Smooth muscle cell (in vitro differentiated cells): Measurements from ENCODE around the gene PLEKHD1. TPM values are rescaled to one million over a fixed set of nuclear protein-coding genes. Genes with fewer than 3 reads are reported as not detected.

ENCODE experiments used
- DNase-seq: peaks from one replicate; lab custom pipeline; 2025; ENCODE audit not compliant: unreplicated experiment; lab: John Stamatoyannopoulos, UW
- H2AFZ ChIP-seq: fragments of 200-600 bp; sonication (generic); 2 replicates; pipeline ENCODE4 v1.6.0; 2016; ENCODE audit warnings: antibody characterized with exemption, low read depth, mild to moderate bottlenecking
- H3F3A ChIP-seq: fragments of 200-600 bp; sonication (generic); 2 replicates; pipeline ENCODE4 v1.6.0; 2017; ENCODE audit warnings: antibody characterized with exemption, low read depth
- H3K27ac ChIP-seq: fragments of 200-600 bp; sonication (generic); 2 replicates; pipeline ENCODE4 v1.5.1; 2016; ENCODE audit warnings: low read depth, mild to moderate bottlenecking
- H3K27me3 ChIP-seq: fragments of 200-600 bp; sonication (generic); 2 replicates; pipeline ENCODE4 v1.6.1; 2016; ENCODE audit warnings: low read depth, mild to moderate bottlenecking
- H3K36me3 ChIP-seq: fragments of 200-600 bp; sonication (generic); 2 replicates; pipeline ENCODE4 v1.5.1; 2016; ENCODE audit warnings: low read depth
- H3K4me1 ChIP-seq: fragments of 200-600 bp; sonication (generic); 2 replicates; pipeline ENCODE4 v1.5.1; 2016; ENCODE audit warnings: low read depth
- H3K4me2 ChIP-seq: fragments of 200-600 bp; sonication (generic); 2 replicates; pipeline ENCODE4 v1.6.0; 2016; ENCODE audit warnings: mild to moderate bottlenecking
- H3K4me3 ChIP-seq: fragments of 200-600 bp; sonication (generic); 2 replicates; pipeline ENCODE4 v1.5.1; 2016; ENCODE audit warnings: mild to moderate bottlenecking
- H3K79me2 ChIP-seq: fragments of 200-600 bp; sonication (generic); 2 replicates; pipeline ENCODE4 v1.6.0; 2016; ENCODE audit warnings: low read depth, mild to moderate bottlenecking
- H3K9ac ChIP-seq: fragments of 200-600 bp; sonication (generic); 2 replicates; pipeline ENCODE4 v1.6.0; 2016; ENCODE audit warnings: low read depth
- H3K9me3 ChIP-seq: fragments of 200-600 bp; sonication (generic); replicated peaks from 2 replicates; pipeline ENCODE4 v1.5.1; 2016; ENCODE audit warnings: low read depth
- H4K20me1 ChIP-seq: fragments of 200-600 bp; sonication (generic); 2 replicates; pipeline ENCODE4 v1.6.0; 2016; ENCODE audit warnings: low read depth
- WGBS: methylation state at CpG from one replicate; pipeline ENCODE4 v1.1.7; 2016; ENCODE audit warnings: low lambda C conversion rate; 5-methylcytosine and 5-hydroxymethylcytosine counted together
- polyA plus RNA-seq: library from polyadenylated mRNA; unstranded; fragments of >200 nt; fragmentation: Nextera tagmentation; extraction: Ambion mirVana; gene quantifications from 2 replicates; pipeline ENCODE4 v1.2.1, GENCODE V29; 2016
- total RNA-seq: library from RNA; depleted of rRNA; stranded (reverse); fragments of >200 nt; gene quantifications from 2 replicates; pipeline ENCODE4 v1.2.3, GENCODE V29; 2014
- TF ChIP-seq, protein P1 (sequence below): fragments of 200-600 bp; sonication (generic); IDR thresholded peaks from 2 replicates; pipeline ENCODE4 v1.5.1; 2017; ENCODE audit warnings: borderline replicate concordance, mild to moderate bottlenecking, antibody characterized with exemption; ENCODE audit not compliant: insufficient read depth, poor library complexity, severe bottlenecking

Gene PLEKHD1
- total and polyA plus RNA-seq, 2 experiments from 2014 or later, result 0.03 TPM; not detected in 1

- no peak overlapping the region for H3K27ac ChIP-seq
- 72% methylated on average over 8 of the region's 8 CpGs for WGBS
- H4K20me1 ChIP-seq, result no peaks in the 10 kb centered on the region
- H2AFZ ChIP-seq, result no peak overlapping the region
- no peaks in the 10 kb centered on the region for H3K36me3 ChIP-seq
- DNase-seq, result no peak
- H3K27me3 ChIP-seq, result no peaks in the 10 kb centered on the region
- H3K79me2 ChIP-seq, result no peaks in the 10 kb centered on the region
- TF ChIP-seq, protein P1, sequence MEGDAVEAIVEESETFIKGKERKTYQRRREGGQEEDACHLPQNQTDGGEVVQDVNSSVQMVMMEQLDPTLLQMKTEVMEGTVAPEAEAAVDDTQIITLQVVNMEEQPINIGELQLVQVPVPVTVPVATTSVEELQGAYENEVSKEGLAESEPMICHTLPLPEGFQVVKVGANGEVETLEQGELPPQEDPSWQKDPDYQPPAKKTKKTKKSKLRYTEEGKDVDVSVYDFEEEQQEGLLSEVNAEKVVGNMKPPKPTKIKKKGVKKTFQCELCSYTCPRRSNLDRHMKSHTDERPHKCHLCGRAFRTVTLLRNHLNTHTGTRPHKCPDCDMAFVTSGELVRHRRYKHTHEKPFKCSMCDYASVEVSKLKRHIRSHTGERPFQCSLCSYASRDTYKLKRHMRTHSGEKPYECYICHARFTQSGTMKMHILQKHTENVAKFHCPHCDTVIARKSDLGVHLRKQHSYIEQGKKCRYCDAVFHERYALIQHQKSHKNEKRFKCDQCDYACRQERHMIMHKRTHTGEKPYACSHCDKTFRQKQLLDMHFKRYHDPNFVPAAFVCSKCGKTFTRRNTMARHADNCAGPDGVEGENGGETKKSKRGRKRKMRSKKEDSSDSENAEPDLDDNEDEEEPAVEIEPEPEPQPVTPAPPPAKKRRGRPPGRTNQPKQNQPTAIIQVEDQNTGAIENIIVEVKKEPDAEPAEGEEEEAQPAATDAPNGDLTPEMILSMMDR, result no peak
- no peaks in the 10 kb centered on the region for H3K9me3 ChIP-seq
- H3K4me3 ChIP-seq, result no peak overlapping the region
- H3K9ac ChIP-seq, result no peak overlapping the region
- no peaks in the 10 kb centered on the region for H3F3A ChIP-seq
- H3K4me1 ChIP-seq, result no peaks in the 10 kb centered on the region
- H3K4me2 ChIP-seq, result no peak overlapping the region
These were observed 21.1 kb downstream of the PLEKHD1 start for GRCh38 chr14:69505338-69506240.

- TF ChIP-seq, protein P1, result no peak
- no peaks in the 10 kb centered on the region for H3K36me3 ChIP-seq
- H3K4me2 ChIP-seq, result no peak overlapping the region
- no peak overlapping the region for H3K4me3 ChIP-seq
- H3F3A ChIP-seq, result no peaks in the 10 kb centered on the region
- H2AFZ ChIP-seq, result no peak overlapping the region
- H3K9ac ChIP-seq, result no peak overlapping the region
- H4K20me1 ChIP-seq, result no peaks in the 10 kb centered on the region
- no peaks in the 10 kb centered on the region for H3K27me3 ChIP-seq
- no peaks in the 10 kb centered on the region for H3K79me2 ChIP-seq
- DNase-seq, result no peak
- WGBS, result 74% methylated on average over 1 of the region's 1 CpG
- no peak overlapping the region for H3K27ac ChIP-seq
- no peaks in the 10 kb centered on the region for H3K4me1 ChIP-seq
- no peaks in the 10 kb centered on the region for H3K9me3 ChIP-seq
These were observed 21.7 kb downstream of the PLEKHD1 start for GRCh38 chr14:69506241-69506595.

DNA sequence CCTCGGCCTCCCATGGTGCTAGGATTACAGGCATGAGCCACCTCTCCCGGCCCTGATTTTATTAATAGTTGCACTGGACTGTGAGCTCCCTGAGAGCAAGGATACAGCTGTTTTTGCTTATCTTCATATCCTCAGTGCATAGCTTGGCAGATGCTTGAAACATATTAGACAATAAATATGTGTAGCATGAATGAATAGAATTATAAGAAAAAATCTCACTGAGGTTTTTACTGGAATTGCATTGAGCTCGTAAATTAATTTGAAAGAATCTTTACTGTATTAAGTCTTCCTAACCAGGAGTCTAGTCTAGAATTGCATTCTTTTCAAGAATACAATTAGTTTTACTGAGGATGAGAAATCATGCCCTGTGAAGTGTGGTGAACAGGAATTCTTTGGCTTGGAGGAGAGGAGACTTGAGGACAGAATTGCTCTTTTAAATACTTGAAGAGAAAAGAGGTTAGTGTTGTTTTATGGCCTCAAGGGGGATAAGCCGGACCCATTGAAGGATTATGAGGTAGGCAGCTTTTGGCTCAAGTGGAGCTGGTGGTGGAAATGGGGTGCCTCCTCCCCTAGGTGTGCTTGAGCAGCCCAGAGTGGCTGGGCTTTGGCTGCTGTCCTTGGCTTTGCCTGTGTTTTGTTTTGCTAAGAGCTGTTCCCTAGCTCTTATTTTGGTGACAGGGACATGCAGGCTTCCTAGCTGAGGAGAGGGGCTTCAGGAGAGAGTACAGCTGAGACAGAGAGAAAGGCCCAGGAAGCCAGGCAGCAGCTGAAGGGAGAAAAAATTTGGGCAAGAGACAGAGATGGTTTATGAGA lies 34.0 kb downstream of the PLEKHD1 start:
- Histone ChIP-seq H3K36me3 (no peaks in the 10 kb centered on the region), H4K20me1 (no peaks in the 10 kb centered on the region), H3F3A (no peaks in the 10 kb centered on the region), H3K27ac (no peak overlapping the region), H3K79me2 (no peaks in the 10 kb centered on the region), H2AFZ (no peak overlapping the region), H3K4me3 (no peak overlapping the region), H3K4me1 (no peaks in the 10 kb centered on the region), H3K4me2 (no peak overlapping the region), H3K9ac (no peak overlapping the region), H3K9me3 (no peaks in the 10 kb centered on the region), H3K27me3 (no peaks in the 10 kb centered on the region)
- TF ChIP-seq, protein P1, result no peak
- WGBS, result 64% methylated on average over 4 of the region's 4 CpGs
- DNase-seq, result no peak
